NCI-H446 (cell line): ENCODE data around the gene NFE2L2.
"Not testable (repeated sequence)": the region's sequence is repeated elsewhere in the genome, so short reads cannot be mapped to it uniquely, and the experiment has no call there.

Source experiments
- DNase-seq, 2 experiments: peaks; one replicate each; lab custom pipeline; 2025; lab: John Stamatoyannopoulos, UW

The NFE2L2 gene

DNA sequence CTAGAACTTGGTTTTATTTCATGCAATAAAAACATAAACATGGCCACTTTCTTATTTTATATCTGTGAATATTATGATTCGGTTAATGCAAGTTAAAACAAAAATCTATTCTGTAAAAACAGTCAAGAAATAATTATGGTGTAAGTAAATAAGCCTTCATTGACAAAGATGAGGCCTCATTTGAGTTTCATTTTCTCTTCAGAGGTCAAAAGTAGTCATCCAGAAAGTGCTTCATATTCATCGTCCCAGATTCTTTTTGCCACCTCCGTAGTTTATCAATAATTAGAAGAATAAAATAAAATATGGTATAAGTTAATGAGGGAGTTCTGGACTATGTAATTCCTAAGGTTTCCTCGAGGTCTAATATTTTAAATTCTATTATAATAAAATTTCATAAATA, 71.3 kb downstream of the NFE2L2 start:
- DNase-seq = no peak

DNA sequence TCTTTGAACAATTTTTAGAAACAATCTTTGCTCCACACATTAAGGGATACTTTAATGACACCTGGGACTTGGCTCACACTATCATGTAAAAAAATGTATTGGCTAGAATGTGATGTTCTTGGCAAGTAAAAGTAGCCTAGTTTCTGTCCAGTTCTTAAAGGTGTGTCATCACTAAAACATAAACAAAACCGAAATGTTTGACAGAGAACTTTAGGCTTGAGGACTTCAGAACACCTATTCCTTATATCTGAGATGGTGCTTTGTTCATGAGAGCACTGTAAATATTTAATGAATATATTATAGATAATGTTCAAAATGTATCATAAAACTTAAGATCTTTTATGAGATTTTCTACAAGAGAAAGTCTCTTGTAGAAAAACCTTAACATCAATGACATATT, 71.7 kb downstream of the NFE2L2 start:
- DNase-seq = no peak

DNA sequence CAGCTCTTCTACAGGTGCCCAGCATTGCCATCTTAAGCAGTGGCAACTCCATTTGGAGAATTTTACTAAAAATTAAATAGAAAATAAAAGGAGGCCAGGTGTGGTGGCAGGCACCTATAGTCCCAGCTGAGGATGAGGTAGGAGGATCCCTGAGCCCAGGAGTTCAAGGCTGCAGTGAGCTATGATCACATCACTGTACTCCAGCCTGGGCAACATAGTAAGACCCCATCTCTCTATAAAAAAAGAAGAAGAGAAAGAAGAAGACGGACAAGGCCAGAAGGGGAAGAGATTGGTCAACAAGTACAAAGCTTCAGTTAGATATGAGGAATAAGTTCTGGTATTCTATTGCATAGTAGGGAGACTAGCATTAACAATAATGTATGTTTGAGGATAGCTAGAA, 73.6 kb downstream of the NFE2L2 start:
- no peak for DNase-seq

DNA sequence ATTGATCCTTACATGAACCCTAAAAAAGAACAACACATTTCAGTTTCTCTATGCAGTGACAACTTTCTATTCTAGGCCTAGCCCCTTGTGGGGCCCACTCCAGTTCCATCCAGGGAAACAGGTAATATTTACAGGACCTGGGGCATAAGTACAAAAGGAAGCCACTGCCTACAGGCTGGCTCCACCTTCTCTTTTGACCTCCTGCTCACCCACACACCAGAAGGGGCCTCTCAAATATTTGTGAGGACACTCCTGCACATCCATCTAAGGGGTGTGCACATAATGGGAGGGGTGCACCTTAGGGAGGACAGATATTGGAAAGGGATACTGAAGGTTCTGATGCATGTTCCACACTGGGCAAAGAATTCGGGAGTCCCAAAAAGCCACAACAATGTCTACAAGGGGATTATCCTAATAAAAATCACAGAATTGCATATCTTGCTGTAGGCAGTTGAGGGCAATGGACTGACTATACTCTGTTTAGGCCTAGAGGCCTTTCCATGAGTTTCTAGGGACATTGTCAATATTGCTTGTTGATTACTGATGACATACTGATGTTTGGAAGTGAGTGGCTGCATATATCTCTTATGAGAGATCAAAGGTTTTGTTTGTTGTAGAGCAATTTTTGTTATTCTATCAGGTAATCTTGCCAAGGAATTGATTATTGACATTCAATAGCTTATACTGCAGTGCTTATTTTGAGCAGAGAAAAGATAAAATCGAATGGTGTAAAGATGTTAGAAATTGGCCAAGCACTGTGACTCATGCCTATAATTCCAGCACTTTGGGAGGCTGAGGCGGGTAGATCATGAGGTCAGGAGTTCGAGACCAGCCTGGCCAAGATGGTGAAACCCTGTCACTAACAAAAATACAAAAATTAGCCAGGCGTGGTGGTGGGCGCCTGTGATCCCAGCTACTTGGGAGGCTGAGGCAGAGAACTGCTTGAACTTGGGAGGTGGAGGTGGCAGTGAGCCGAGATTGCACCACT, 75.8 kb downstream of the NFE2L2 start:
- DNase-seq = no peak

DNA sequence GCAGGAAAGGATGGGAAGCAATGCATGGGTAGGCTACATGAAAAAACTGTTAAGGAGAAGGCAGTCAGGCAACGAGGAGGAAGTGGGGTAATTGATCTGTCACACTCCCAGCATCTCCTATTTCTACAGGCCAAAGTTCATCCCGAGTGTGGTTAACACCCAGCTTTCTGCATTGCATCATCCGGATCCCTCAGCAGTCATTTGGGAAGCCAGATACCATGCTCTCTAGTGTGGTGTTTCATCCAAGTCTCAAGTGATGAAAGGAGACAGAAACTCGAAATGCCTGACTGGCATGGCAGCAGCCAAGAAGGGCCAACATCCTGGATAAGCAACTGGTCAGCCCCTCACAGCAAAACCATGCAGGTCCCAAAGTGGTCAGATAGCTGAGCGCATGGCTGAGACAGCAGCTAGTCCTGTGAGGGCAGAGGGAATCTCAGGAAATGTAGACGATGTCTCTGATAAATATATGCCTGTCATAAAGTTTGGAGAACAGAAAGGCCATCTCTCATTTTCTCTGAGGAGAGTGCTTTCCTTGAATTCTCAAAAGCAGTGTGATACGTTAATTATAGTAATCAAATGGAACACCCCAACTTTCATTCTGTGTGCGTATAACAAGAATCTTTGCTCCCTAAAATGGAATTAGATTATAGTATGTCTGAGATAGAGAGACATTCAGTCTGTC, 76.8 kb downstream of the NFE2L2 start:
- no peak for DNase-seq

DNA sequence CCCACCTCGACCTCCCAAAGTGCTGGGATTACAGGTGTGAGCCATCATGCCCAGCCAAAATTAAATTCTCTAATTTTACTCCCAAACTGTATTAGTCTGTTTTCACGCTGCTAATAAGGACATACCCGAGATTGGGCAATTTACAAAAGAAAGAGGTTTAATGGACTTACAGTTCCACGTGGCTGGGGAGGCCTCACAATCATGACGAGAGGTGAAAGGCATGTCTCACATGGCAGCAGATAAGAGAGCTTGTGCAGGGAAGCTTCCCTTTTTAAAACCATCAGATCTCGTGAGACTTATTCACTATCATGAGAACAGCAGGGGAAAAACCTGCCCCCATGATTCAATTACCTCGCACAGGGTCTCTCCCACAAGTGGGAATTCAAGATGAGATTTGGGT, 78.5 kb downstream of the NFE2L2 start:
- not testable (repeated sequence) for DNase-seq

DNA sequence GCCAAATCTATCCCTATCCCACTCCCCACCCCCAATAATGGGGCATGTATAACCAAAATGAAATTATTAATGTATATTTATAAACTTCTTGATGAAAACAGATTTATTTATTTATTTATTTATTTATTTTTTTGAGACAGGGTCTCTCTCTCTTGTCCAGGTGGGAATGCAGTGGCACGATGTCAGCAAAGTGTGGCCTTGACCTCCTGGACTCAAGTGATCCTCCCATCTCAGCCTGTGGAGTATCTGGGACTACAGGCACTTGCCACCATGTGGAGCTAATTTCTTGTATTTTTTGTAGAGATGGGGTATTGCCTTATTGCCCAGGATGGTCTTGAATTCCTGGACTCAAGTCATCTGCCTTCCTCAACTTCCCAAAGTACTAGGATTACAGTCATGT, 79.9 kb downstream of the NFE2L2 start:
- no peak for DNase-seq

DNA sequence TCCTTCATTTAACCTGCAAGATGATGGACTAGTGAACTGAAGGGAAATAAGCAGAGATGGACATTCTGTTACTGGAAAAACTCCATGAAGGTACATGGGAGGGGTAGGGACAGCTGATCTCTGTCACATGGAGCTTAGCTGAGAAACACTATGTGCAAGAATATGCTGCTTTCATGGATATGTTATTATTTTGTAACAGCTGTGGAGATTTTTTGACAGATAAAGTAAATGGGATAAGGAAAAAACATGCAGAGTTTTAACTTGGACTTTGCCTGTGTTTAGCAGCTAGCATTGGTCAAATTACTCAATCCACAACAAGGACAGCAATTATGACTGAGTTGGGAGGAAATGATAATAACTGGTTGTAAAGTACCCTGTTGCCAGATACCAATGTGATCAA, 80.7 kb downstream of the NFE2L2 start:
- no peak for DNase-seq
